ENCODE data around the gene LYG1. TPM values are rescaled to one million over a fixed set of nuclear protein-coding genes. Genes with fewer than 3 reads are reported as not detected.
A peak's percentile ranks its signal among the peaks of the same experiment; 100 is the strongest.

The LYG1 gene
- total and polyA plus RNA-seq, 2 of the 13 experiments (the other 11 are each of a cell fraction or from before 2014, with no cell fraction given): 1.00 to 2.9 TPM

DNA sequence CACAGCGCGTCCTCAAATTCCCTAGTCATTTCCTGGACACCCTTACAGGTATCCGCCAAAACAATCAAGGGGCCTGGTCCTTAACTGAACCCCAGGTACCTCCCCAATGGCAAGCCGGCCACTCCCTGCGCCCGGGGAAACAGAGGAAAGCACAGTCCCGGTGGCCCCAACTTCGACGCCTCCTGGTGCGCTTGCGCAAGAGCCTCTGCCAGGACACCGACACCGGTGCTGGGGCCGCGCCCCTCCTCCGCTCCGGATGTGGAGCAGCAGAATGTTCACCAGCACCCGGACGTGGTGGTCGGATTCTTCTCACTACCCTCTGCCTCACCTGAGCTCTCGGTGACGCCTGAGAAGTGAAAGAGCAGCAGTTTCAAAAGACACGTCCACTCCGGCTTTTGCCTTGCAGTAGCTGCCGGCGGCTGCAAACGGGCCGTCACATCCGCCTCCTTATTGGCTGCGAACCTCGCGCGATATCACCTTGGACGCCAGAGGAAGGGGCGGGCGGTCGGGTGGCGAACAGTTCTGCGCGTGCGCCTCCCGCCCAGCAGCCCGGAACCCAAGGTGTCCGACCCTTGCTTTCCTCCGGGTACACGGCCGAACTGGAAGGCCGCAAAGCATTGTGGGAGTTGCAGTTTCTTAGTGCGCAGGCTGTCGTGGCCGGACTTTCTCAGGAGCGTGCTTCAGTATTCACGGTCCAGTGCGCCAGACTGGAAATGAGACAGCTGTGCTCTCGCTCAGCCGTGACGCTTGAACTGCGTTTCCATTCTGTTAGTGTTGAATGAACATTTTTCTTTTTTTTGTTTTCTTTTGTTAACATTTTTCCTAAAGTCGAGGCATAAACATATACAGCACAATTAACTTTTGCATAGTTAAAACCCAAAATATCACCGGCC, 35.2 kb upstream of the LYG1 start, which contains the start of gene TXNDC9 (continued):
- TF ChIP-seq ZNF549 (CRISPR knock-in tag; IDR thresholded peaks at IDR 0.05) (no peak), NR2C2 (CRISPR knock-in tag; IDR thresholded peaks at IDR 0.05; ENCODE audit: borderline replicate concordance) (peak; percentile 94), SETDB1 (CRISPR knock-in tag; IDR thresholded peaks at IDR 0.05; ENCODE audit: borderline replicate concordance) (no peak), RARA (CRISPR knock-in tag; IDR thresholded peaks at IDR 0.05) (peak; percentile 31; the same call in 1 of the 2 replicates), CCAR2 (optimal IDR thresholded peaks at IDR 0.05; ENCODE audit: low read depth, low read length) (no peak), ZNF446 (CRISPR knock-in tag; IDR thresholded peaks at IDR 0.05) (no peak), SIN3B (IDR thresholded peaks at IDR 0.05; ENCODE audit: low read length) (peak; percentile 81), XRCC5 (optimal IDR thresholded peaks at IDR 0.05; ENCODE audit: low read length) (no peak), ZSCAN30 (CRISPR knock-in tag; IDR thresholded peaks at IDR 0.05) (no peak; the same call in 1 of the 2 replicates), ZNF451 (CRISPR knock-in tag; IDR thresholded peaks at IDR 0.05) (peak; percentile 91), KLF11 (CRISPR knock-in tag; IDR thresholded peaks at IDR 0.05) (peak; percentile 71), PRMT3 (CRISPR knock-in tag; IDR thresholded peaks at IDR 0.05; ENCODE audit: borderline replicate concordance, low read depth) (no peak), ATF7 (IDR thresholded peaks at IDR 0.05) (no peak), ATF7 (CRISPR knock-in tag; IDR thresholded peaks at IDR 0.05) (peak; percentile 76), NONO (IDR thresholded peaks at IDR 0.05) (no peak), NONO (CRISPR knock-in tag; conservative IDR thresholded peaks at IDR 0.05) (peak; percentile 92; the same call in 1 of the 2 replicates), ZNF205 (CRISPR knock-in tag; IDR thresholded peaks at IDR 0.05) (peak; percentile 88; the same call in 1 of the 2 replicates), ZNF615 (CRISPR knock-in tag; IDR thresholded peaks at IDR 0.05; ENCODE audit: borderline replicate concordance) (no peak), ZC3H4 (CRISPR knock-in tag; IDR thresholded peaks at IDR 0.05; ENCODE audit: borderline replicate concordance) (no peak)
- TF ChIP-seq, protein P1, sequence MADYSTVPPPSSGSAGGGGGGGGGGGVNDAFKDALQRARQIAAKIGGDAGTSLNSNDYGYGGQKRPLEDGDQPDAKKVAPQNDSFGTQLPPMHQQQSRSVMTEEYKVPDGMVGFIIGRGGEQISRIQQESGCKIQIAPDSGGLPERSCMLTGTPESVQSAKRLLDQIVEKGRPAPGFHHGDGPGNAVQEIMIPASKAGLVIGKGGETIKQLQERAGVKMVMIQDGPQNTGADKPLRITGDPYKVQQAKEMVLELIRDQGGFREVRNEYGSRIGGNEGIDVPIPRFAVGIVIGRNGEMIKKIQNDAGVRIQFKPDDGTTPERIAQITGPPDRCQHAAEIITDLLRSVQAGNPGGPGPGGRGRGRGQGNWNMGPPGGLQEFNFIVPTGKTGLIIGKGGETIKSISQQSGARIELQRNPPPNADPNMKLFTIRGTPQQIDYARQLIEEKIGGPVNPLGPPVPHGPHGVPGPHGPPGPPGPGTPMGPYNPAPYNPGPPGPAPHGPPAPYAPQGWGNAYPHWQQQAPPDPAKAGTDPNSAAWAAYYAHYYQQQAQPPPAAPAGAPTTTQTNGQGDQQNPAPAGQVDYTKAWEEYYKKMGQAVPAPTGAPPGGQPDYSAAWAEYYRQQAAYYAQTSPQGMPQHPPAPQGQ (CRISPR knock-in tag; IDR thresholded peaks at IDR 0.05; ENCODE audit: borderline replicate concordance): peak; percentile 89; the same call in 1 of the 2 replicates
- TF ChIP-seq, protein P2, sequence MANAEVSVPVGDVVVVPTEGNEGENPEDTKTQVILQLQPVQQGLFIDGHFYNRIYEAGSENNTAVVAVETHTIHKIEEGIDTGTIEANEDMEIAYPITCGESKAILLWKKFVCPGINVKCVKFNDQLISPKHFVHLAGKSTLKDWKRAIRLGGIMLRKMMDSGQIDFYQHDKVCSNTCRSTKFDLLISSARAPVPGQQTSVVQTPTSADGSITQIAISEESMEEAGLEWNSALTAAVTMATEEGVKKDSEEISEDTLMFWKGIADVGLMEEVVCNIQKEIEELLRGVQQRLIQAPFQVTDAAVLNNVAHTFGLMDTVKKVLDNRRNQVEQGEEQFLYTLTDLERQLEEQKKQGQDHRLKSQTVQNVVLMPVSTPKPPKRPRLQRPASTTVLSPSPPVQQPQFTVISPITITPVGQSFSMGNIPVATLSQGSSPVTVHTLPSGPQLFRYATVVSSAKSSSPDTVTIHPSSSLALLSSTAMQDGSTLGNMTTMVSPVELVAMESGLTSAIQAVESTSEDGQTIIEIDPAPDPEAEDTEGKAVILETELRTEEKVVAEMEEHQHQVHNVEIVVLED (CRISPR knock-in tag; IDR thresholded peaks at IDR 0.05; ENCODE audit: borderline replicate concordance): peak; percentile 92
- TF ChIP-seq, protein P3, sequence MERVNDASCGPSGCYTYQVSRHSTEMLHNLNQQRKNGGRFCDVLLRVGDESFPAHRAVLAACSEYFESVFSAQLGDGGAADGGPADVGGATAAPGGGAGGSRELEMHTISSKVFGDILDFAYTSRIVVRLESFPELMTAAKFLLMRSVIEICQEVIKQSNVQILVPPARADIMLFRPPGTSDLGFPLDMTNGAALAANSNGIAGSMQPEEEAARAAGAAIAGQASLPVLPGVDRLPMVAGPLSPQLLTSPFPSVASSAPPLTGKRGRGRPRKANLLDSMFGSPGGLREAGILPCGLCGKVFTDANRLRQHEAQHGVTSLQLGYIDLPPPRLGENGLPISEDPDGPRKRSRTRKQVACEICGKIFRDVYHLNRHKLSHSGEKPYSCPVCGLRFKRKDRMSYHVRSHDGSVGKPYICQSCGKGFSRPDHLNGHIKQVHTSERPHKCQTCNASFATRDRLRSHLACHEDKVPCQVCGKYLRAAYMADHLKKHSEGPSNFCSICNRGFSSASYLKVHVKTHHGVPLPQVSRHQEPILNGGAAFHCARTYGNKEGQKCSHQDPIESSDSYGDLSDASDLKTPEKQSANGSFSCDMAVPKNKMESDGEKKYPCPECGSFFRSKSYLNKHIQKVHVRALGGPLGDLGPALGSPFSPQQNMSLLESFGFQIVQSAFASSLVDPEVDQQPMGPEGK (CRISPR knock-in tag; IDR thresholded peaks at IDR 0.05): 0 out of 2 replicates have a peak, but pooled peaks have one; percentile 3
